GM13977 (cell line): ENCODE measurements around the gene FAM98C.

Experiments
- DNase-seq: peaks from one replicate; pipeline ENCODE4 v3.0.0; 2012; ENCODE audit warnings: low spot score
- CTCF ChIP-seq: IDR thresholded peaks from 2 replicates; pipeline ENCODE4 v1.5.1; 2012; ENCODE audit warnings: mild to moderate bottlenecking, control low read depth; ENCODE audit not compliant: insufficient read depth; ENCODE audit errors: extremely low read depth, missing control alignments
- in situ Hi-C: fragments of 300-500 bp; cut with MboI; formaldehyde crosslinking; loops from one replicate; pipeline ENCODE4 v1.12.0; 2022; ENCODE audit warnings: low sequenced_read_pairs, low pct_unique_long_range_greater_than_20kb, mixed read lengths, inconsistent platforms; ENCODE audit not compliant: unreplicated experiment

Gene FAM98C

GRCh38 chr19:38437917-38438316 lies 35.0 kb downstream of the FAM98C start:
- DNase-seq = no peak
- no peak for TF ChIP-seq CTCF
- in situ Hi-C loops = no loop called here

DNA sequence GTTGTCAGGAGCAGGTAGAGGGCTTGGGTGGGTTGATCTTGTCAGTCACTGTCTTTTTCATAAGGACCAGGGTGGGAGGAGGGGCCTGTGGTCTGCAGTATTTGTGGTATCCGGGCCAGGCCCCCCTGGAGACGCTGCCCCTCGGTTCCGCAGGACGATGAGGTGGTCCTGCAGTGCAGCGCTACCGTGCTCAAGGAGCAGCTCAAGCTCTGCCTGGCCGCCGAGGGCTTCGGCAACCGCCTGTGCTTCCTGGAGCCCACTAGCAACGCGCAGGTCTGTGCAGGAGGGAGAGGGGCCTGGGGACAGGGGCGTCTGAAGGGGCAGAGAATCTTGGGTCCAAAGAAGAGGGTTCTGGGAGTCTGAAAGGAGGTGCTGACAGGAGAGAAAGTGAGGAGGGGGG lies 37.7 kb downstream of the FAM98C start:
- in situ Hi-C loops = no loop called here
- DNase-seq = no peak
- TF ChIP-seq CTCF = no peak

GRCh38 chr19:38441657-38442348 lies 38.9 kb downstream of the FAM98C start:
- TF ChIP-seq CTCF = peak; percentile 41
- in situ Hi-C loops = no loop called here
- DNase-seq = no peak

DNA sequence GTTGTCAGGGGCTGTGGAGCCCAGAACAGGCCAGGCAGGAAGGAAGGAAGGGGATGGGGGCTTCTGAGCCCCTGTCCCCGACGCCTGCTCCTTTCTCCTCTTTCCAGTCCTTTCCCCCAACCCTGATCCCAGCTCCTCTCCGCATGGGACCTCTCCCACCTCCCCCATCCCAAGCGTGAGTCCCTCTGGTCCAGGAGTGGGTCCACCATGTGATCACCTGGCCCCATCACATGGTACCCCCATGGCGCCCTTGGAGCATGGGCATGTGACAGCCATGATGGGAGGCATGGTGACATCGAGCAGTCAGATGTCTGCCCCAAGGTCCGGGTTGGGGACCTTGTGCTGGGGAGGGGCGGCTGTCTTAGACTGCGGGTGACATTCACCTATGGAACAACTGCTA lies 39.8 kb downstream of the FAM98C start:
- no peak for DNase-seq
- in situ Hi-C loops = no loop called here
- TF ChIP-seq CTCF = no peak

DNA sequence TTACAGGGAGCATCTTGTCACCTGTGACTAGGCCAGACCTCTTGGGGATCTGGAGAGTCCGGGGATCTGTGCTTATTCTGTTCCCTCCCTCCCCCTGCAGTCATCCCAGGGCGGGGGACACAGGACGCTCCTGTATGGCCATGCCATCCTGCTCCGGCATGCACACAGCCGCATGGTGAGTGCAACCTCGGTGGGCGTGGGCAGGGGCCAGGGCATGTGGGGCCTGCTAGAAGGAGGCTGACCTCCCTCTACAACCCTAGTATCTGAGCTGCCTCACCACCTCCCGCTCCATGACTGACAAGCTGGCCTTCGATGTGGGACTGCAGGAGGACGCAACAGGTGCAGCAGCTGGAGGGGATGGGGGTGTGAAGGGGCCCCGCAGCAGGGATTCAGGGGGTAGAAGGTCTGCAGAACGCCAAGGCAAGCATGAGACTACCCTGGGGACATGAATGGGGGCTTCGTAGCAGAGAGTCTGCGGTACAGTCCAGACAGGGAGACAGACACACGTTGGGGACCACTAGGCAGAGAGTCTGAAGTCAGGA lies 40.6 kb downstream of the FAM98C start:
- in situ Hi-C loops = no loop called here
- DNase-seq = no peak
- no peak for TF ChIP-seq CTCF

DNA sequence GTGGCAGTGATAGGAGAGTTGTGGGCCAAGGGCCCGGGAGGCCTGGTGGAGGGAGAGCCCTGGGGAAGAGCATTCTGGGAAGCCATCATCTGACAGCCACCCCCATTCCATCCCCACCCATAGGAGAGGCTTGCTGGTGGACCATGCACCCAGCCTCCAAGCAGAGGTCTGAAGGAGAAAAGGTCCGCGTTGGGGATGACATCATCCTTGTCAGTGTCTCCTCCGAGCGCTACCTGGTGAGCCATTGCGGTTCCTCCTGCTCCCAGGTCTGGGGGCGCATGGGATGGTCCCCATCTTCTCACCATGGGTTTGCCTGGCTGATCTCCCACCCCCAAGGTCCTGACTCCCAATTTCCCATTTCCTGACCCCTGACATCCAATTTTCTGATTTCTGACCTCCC lies 41.1 kb downstream of the FAM98C start:
- no peak for TF ChIP-seq CTCF
- DNase-seq = no peak
- in situ Hi-C loops = no loop called here
